PFSK-1 (cell line): ENCODE measurements around the gene FAM117A.

Experiments
- FOXP2 ChIP-seq: optimal IDR thresholded peaks from 2 replicates; pipeline ENCODE3; 2011; ENCODE audit warnings: borderline replicate concordance, control low read depth, inconsistent platforms; ENCODE audit not compliant: insufficient read depth; ENCODE audit errors: extremely low read length, extremely low read depth
- POLR2AphosphoS5 ChIP-seq: IDR thresholded peaks from 2 replicates; pipeline ENCODE4 v1.6.1; 2012; ENCODE audit warnings: low read depth, mild to moderate bottlenecking, control low read depth, low read length, moderate library complexity
- SIN3A ChIP-seq: IDR thresholded peaks from 2 replicates; pipeline ENCODE4 v1.6.1; 2012; ENCODE audit warnings: mild to moderate bottlenecking, low read length, moderate library complexity, borderline replicate concordance; ENCODE audit not compliant: insufficient read depth
- TAF1 ChIP-seq: IDR thresholded peaks from 2 replicates; pipeline ENCODE4 v1.6.1; 2012; ENCODE audit warnings: low read length, control low read depth, borderline replicate concordance; ENCODE audit not compliant: insufficient read depth
- TF ChIP-seq, protein P1 (sequence below), 2 experiments: IDR thresholded peaks; 2 replicates each; pipeline versions ENCODE4 v1.6.1 to v1.8.0; 2011 to 2012; ENCODE audit warnings: low read depth in 2 of 2, low read length in 2 of 2, control low read depth in 1 of 2, inconsistent platforms in 1 of 2, mild to moderate bottlenecking in 1 of 2, moderate library complexity in 1 of 2; ENCODE audit not compliant: insufficient read depth in 1 of 2

FAM117A gene

DNA sequence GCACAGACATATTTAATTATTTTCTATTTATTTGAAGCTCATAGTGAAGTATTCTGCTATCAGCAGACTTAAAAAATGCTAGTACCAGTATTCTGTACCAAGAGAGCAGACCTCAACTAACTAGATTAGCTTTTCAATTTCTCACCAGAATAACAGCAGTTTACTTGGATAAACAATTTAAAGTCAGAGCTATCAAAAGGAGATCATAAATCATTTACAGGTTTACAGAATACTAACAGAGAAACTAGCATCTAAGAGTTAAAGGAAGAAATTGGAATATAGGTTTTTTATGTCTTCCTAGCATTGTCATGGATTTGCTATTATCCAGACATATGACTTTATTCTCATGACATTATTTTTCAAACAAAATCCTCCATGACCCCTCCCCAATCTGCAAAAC is 89.4 kb downstream of the FAM117A start:
- TF ChIP-seq, protein P1, sequence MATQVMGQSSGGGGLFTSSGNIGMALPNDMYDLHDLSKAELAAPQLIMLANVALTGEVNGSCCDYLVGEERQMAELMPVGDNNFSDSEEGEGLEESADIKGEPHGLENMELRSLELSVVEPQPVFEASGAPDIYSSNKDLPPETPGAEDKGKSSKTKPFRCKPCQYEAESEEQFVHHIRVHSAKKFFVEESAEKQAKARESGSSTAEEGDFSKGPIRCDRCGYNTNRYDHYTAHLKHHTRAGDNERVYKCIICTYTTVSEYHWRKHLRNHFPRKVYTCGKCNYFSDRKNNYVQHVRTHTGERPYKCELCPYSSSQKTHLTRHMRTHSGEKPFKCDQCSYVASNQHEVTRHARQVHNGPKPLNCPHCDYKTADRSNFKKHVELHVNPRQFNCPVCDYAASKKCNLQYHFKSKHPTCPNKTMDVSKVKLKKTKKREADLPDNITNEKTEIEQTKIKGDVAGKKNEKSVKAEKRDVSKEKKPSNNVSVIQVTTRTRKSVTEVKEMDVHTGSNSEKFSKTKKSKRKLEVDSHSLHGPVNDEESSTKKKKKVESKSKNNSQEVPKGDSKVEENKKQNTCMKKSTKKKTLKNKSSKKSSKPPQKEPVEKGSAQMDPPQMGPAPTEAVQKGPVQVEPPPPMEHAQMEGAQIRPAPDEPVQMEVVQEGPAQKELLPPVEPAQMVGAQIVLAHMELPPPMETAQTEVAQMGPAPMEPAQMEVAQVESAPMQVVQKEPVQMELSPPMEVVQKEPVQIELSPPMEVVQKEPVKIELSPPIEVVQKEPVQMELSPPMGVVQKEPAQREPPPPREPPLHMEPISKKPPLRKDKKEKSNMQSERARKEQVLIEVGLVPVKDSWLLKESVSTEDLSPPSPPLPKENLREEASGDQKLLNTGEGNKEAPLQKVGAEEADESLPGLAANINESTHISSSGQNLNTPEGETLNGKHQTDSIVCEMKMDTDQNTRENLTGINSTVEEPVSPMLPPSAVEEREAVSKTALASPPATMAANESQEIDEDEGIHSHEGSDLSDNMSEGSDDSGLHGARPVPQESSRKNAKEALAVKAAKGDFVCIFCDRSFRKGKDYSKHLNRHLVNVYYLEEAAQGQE (IDR thresholded peaks at IDR 0.05; ENCODE audit: insufficient read depth in 1 of 2, low read depth in 2 of 2, low read length in 2 of 2): no peak
- TF ChIP-seq FOXP2: no peak
- TF ChIP-seq POLR2AphosphoS5: no peak

DNA sequence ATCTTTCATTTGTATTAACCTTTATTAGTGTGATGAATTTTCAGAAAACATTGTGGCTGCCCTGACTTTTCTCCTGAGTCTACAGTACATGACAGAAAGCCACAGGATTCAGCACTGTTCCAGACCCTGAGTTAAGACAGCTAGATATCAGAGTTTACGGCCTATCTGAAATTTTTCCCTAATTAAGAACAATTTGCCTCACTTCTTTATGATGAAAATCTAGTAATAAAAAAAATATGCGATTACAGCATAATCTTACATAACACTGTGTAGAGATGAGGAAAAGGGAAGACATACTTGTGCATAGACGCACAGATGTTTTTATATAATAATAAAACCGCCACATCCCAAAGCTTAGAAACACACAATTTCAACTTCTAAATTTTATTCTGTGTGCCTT is 93.3 kb downstream of the FAM117A start:
- TF ChIP-seq TAF1 (no peak), SIN3A (no peak), POLR2AphosphoS5 (no peak), FOXP2 (no peak)
- TF ChIP-seq, protein P1 (IDR thresholded peaks at IDR 0.05; ENCODE audit: insufficient read depth in 1 of 2, low read depth in 2 of 2, low read length in 2 of 2): no peak

DNA sequence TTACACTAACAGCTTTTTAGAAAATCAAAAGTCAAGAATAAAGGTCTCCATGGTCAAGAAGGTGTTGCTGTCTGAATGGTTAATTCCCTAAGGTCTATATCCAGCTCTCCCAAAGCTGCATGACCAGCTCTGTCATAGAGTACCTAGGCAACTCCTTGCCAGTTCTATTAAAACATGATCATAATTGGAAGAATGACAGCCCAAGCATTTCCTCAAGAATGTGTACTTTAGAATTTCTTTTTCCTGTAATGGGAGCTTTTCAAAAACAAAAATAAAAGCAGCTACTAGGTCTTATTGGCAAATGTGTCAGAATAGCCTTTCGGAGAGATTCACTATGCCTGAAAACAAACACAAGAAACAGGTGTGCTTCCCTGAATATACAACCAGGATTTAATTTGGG is 93.9 kb downstream of the FAM117A start:
- TF ChIP-seq POLR2AphosphoS5 (no peak), TAF1 (no peak), FOXP2 (no peak)
- TF ChIP-seq, protein P1 (IDR thresholded peaks at IDR 0.05; ENCODE audit: insufficient read depth in 1 of 2, low read depth in 2 of 2, low read length in 2 of 2): no peak

DNA sequence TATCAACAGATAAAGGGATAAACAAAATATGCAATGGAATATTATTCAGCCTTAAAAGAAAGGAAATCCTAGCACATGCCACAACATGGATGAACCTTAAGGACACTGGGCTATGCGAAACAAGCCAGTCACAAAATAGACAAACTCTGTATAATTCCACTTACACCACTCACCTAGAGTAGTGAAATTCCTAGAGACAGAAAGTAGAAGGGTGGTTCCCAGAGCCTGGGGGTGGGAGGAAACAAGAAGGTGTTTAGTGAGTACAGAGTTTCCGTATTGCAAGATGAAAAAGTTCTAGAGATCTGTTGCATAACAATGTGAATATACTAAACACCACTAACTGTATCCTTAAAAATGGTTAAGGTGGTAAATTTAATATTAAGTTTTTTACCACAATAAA is 96.1 kb downstream of the FAM117A start:
- TF ChIP-seq, protein P1 (IDR thresholded peaks at IDR 0.05; ENCODE audit: insufficient read depth in 1 of 2, low read depth in 2 of 2, low read length in 2 of 2): no peak
- TF ChIP-seq TAF1 (no peak), FOXP2 (no peak), POLR2AphosphoS5 (no peak)

DNA sequence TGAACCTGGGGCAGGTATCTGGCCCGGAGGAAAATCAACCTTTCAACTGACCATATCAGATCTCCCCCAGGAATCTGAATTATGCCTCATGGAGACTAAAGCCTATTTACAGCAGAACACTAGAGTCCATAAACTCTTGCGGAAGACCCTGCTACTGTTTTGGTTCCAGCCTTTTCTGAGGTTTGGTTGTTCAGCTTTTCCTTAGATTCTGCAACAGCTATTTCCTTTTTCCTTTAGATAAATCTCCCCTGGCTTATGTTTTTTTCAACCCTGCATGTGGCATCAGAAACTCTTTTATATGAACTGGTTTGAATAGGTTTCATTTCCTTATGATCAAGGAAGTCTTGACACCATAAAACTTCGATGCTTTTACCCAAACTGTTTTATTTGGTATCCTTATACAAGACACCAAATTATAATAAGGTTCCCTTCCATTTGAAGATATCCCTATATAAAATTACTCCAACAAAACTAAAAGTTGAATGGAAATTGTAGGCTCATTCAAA is 99.2 kb downstream of the FAM117A start:
- TF ChIP-seq TAF1 (no peak), SIN3A (no peak), POLR2AphosphoS5 (no peak), FOXP2 (no peak)
- TF ChIP-seq, protein P1 (IDR thresholded peaks at IDR 0.05; ENCODE audit: insufficient read depth in 1 of 2, low read depth in 2 of 2, low read length in 2 of 2): no peak
